ENCODE results near the gene CTBS.
"Not testable (repeated sequence)": the region's sequence is repeated elsewhere in the genome, so short reads cannot be mapped to it uniquely, and the experiment has no call there.

The CTBS gene

GRCh38 chr1:84573967-84574842 is at the start of gene CTBS:
TSS of gene CTBS (minus strand) at chr1:84574440. CDS start at chr1:84574415, 25 bp downstream.
- peak; percentile 82 for DNase-seq

- no peak for DNase-seq
These were observed 47.3 kb upstream of the CTBS start for GRCh38 chr1:84621553-84621952.

GRCh38 chr1:84620720-84621313 is 46.6 kb upstream of the CTBS start:
- peak; percentile 81 for DNase-seq

- DNase-seq = peak; percentile 26
These were observed 45.3 kb upstream of the CTBS start for GRCh38 chr1:84619383-84620102.

- DNase-seq = no peak
These were observed 43.1 kb upstream of the CTBS start for GRCh38 chr1:84617349-84617748.

- DNase-seq = no peak
These were observed 41.5 kb upstream of the CTBS start for GRCh38 chr1:84615790-84616189.

- no peak for DNase-seq
These were observed 39.6 kb upstream of the CTBS start for GRCh38 chr1:84613887-84614286.

- no peak for DNase-seq
These were observed 38.8 kb upstream of the CTBS start for GRCh38 chr1:84613026-84613425.

GRCh38 chr1:84611796-84612195 is 37.6 kb upstream of the CTBS start:
- no peak for DNase-seq

GRCh38 chr1:84611091-84611490 is 36.9 kb upstream of the CTBS start:
- DNase-seq = no peak

GRCh38 chr1:84606977-84607376 is 32.7 kb upstream of the CTBS start:
- no peak for DNase-seq

GRCh38 chr1:84605157-84605556 is 30.9 kb upstream of the CTBS start:
- no peak for DNase-seq

GRCh38 chr1:84603941-84604830 is 29.9 kb upstream of the CTBS start:
- no peak for DNase-seq

GRCh38 chr1:84603223-84603622 is 29.0 kb upstream of the CTBS start:
- no peak for DNase-seq

- DNase-seq = no peak
These were observed 26.6 kb upstream of the CTBS start for GRCh38 chr1:84600796-84601195.

GRCh38 chr1:84598846-84599741 is 24.9 kb upstream of the CTBS start:
- no peak for DNase-seq

- no peak for DNase-seq
These were observed 24.2 kb upstream of the CTBS start for GRCh38 chr1:84598418-84598817.

- no peak for DNase-seq
These were observed 22.8 kb upstream of the CTBS start for GRCh38 chr1:84597011-84597410.

- not testable (repeated sequence) for DNase-seq
These were observed 20.7 kb upstream of the CTBS start for GRCh38 chr1:84594959-84595358.

- DNase-seq = no peak
These were observed 12.9 kb upstream of the CTBS start for GRCh38 chr1:84587099-84587498.

GRCh38 chr1:84585803-84586202 is 11.6 kb upstream of the CTBS start:
- no peak for DNase-seq

GRCh38 chr1:84584126-84584525 is 9.9 kb upstream of the CTBS start:
- no peak for DNase-seq

Data from hematopoietic multipotent progenitor cell treated with erythropoietin and hydrocortisone succinate and interleukin-3 and kit ligand, for 8 days (in vitro differentiated cells).